COLO829 (cell line): ENCODE results near the gene CLEC11A.

ENCODE experiments used
- DNase-seq: peaks from one replicate; pipeline ENCODE4 v3.0.0; 2012; ENCODE audit warnings: low spot score

CLEC11A gene, protein sequence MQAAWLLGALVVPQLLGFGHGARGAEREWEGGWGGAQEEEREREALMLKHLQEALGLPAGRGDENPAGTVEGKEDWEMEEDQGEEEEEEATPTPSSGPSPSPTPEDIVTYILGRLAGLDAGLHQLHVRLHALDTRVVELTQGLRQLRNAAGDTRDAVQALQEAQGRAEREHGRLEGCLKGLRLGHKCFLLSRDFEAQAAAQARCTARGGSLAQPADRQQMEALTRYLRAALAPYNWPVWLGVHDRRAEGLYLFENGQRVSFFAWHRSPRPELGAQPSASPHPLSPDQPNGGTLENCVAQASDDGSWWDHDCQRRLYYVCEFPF

DNA sequence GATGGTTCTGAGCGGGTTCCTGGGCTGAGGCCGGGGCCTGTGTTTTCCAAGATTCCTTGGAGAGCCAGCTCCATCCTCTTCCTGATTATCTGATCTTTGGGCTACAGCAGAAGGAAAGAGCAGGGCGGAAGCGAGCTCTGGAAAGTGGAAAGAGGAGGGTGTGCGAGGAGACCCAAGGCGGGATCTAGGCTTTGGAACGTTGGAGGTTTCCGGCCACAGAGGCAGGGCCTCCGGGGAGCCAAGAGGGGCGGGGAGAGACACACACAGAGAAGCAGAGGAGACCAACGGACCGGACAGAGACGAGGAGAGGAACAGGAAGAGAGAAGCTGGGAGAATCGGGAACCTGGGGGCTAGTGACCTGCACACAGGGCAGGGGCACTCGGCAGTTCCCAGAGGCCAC is at the start of gene CLEC11A:
Gene CLEC11A (plus strand): TSS at position 296 of the 400 bp plus-strand sequence. CDS start 162 bp downstream, outside the sequence.
- no peak for DNase-seq

DNA sequence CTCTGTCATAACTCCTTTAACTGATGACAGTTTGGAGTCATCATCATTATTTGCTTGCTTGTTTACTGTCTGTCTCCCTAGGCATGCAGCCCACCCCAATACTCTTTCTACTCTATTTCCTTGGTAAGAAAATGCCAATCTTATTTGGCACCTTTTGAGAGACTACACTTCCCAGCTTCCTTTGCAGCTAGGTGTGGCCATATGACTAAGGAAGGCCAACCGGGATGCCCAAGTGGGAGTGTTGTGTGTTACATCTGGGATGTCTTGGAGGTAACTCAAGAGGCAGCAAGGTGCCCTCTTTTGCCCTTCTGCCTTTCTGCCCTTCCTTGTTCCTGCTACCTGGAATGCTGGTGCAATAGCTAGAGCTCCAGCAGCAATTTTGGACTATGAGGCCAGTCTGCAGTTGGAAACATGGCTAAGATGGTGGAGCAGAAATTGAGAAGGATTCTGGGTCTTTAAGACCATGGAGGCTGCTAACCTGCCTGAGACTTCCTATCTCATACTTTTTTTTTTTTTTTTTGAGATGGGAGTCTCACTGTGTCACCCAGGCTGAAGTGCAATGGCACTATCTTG is 46.5 kb upstream of the CLEC11A start:
- no peak for DNase-seq

- DNase-seq, result no peak
These were observed 45.5 kb upstream of the CLEC11A start for GRCh38 chr19:50677636-50678035.

- DNase-seq, result no peak
These were observed 44.8 kb upstream of the CLEC11A start for GRCh38 chr19:50678323-50678722.

DNA sequence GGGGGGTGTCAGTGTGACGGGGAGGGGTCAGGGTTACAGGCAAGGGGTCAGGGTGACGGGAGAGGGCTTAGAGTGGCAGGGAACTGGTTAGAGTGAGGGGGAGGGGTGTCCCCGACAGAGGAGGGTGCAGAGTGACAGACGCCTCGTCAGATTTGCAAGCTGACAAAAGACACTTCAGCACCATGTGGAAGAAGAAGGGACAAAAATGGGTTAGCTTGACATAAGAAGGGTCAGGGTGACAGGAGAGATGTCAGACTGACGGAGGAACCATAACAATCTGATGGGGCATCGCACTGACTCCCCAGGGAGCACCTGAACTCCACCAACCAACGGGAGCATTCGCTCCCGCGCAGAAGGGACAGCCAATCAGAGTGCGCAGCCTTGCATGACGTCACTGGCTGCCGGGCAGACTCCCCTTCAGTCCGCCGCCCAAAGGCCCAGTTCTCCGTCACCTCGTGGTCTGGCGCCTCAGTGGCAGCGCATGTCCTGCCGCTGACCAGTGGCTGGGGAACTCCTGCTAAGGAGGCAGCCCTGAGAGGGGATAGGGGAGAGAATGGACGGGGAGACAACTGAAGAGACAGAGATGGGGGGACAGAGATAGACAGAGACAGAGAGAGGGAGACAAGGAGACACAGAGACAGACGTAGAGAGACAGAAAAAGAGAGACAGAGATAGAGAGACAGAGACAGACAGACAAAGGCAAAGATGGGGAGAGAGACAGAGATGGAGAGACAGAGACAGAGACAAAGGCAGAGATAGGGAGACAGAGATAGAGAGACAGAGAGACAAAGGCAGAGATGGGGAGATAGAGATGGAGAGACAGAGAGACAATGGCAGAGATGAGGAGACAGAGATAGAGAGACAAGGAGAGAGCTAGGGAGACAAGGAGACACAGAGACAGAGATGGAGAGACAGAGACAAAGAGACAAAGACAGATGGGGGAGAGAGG is 43.7 kb upstream of the CLEC11A start:
- peak; percentile 93 for DNase-seq

- no peak for DNase-seq
These were observed 36.7 kb upstream of the CLEC11A start for GRCh38 chr19:50686310-50687032.

DNA sequence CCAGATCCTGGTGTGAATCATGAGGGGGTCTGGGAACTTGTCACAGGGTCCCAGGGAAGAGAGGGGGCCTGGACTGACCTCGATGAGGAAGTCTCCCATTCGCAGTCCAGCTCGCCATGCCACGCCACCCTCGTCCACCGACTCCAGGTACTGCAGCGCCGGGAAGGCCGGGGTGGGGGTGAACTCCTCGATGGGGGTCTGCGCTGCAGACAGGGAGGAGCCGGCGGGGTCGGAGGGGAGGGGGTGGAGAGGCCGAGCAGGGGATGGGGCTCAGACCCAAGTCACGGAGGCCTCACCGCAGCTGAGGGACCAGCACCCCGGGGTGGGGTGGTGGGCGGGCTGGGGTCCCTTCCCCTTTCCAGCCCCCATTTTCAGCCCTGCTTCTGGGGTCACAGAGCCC is 34.4 kb upstream of the CLEC11A start:
- DNase-seq, result no peak

GRCh38 chr19:50690439-50690838 is 32.7 kb upstream of the CLEC11A start:
- DNase-seq, result no peak

- DNase-seq, result no peak
These were observed 29.8 kb upstream of the CLEC11A start for GRCh38 chr19:50693064-50693975.

DNA sequence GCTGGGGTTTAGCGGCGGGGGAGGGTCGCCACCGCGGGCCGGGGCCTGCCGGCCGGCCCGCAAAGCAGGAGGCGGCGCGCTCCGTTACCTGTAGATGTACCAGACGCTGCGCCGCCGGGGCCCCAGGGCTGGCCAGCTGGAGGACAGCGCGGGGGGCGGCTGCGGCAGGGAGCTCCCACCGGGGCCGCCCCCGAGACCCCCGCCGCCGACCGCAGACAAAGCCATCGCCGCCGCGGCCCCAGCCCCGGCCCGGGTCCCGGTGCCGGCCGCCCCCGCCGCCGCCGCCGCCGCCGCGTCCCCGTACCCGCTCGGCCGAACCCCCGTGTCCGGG is 28.4 kb upstream of the CLEC11A start:
- no peak for DNase-seq

DNA sequence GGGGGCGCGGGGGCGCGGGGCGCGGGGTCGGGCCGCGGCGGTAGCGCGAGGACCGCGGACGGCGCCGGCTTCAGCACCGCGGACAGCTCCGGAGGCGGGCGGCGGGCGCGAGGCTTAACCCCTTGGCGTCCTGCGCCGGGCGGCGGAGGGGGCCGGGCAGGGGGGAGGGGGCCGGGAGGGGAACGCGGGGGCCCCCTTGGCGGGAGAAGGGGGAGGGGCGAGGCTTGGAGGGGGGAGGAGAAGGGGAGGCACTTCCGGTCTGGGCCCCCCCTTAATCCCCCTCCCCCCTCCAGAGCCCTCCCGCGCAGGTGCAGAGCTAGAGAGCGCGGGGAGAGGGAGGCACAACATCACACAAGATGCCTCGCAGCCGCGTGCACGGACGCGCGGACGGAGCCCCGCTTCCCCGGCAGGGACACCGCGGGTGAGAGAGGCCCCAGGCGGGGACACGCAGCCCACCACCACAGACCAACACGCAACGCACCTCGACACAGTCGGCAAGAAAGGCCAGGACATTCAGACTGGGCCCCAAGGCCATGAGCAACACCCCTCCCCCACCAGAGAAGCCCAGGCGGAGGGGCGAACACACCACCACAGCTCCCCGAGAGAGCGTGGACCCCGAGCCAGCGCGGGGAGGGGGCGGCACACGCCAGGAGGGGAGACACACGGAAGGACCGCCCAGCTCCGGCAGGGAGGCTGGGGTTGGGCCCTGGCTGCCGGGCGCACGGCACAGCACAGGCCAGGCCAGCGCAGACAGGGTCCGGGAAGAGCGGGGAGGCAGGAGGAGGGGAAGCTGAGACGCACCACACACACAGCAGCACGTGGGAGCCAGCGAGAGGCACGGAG is 27.7 kb upstream of the CLEC11A start:
- no peak for DNase-seq

- no peak for DNase-seq
These were observed 27.1 kb upstream of the CLEC11A start for GRCh38 chr19:50696094-50696483.

GRCh38 chr19:50697414-50698124 is 25.6 kb upstream of the CLEC11A start:
- no peak for DNase-seq

GRCh38 chr19:50701367-50701985 is 21.7 kb upstream of the CLEC11A start:
- DNase-seq, result no peak

GRCh38 chr19:50702158-50702870 is 20.9 kb upstream of the CLEC11A start:
- DNase-seq, result no peak

DNA sequence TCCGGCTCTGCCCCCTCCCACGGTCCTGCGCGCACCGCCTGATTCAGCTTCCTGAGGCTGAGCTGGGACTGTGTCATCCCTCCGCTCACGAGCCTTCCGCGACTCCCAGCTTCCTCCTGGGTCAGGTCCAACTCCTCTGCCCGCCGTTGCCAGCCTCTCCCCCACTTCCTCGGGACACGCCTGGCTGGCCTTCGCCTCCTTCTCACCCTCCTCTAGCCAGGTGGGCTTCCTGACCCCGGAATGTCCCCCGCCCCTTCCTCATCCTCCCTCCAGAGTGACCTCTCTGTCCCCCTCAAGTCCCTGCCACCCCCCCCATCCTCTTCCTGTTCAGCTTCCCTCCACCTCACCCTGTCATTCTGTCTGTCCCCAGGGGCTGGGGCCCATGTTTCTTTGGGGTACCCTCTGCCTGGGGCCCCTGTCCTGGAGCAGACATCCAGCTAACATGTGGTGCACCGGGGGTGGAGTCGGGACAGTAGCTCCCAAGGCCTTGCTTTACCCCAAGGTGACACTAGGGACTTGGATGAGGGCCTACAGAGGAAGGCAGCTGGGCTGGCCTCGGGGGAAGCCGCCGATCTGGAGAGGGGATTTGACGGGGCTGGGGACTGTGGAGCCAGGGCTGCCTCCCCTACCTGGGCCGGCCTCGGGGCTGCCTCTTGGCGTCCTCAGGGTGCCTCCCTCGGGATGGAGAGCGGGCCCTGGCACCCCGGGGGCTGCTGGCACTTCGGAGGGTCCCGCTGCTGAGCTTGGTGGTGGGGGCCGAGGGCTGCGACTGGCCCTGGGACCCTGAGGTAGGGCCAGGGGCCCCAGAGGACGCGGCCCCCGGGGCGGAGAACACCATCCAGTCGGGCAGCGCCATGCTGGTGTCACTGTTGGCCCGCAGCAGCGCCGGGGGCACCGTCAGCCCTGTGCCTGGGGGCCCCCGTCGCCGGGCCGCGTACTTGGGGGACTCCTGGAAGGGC is 20.0 kb upstream of the CLEC11A start:
- no peak for DNase-seq
